PC-9 (cell line): ENCODE results near the gene TSC1. TPM values are rescaled to one million over a fixed set of nuclear protein-coding genes. Genes with fewer than 3 reads are reported as not detected.

Experiments used
- BruUV-seq: library from RNA; stranded (reverse); fragments of 400-500 nt; replicated peaks from 2 replicates; lab custom pipeline; 2021; lab: Mats Ljungman, UMichigan
- CTCF ChIA-PET: fragments of 300-600 bp; sonication (Branson Sonifier 250); formaldehyde crosslinking; loops from one replicate; lab custom pipeline; 2022; ENCODE audit warnings: antibody characterized with exemption; lab: Charles Lee
- POLR2A ChIA-PET: fragments of 300-600 bp; sonication (Branson Sonifier 250); formaldehyde crosslinking; loops from one replicate; lab custom pipeline; 2022; ENCODE audit warnings: antibody characterized with exemption; ENCODE audit not compliant: unreplicated experiment; lab: Charles Lee
- DNase-seq, 2 experiments: peaks; one replicate each; pipeline versions ENCODE4 v3.0.0 to v3.0.0-alpha.2; 2015 to 2022; ENCODE audit warnings: mixed read lengths in 1 of 2
- H2AFZ ChIP-seq: fragments of 200-600 bp; sonication (generic); 2 replicates; pipeline ENCODE4 v1.8.1; 2017; ENCODE audit warnings: antibody characterized with exemption
- H3F3A ChIP-seq: fragments of 200-600 bp; sonication (generic); 2 replicates; pipeline ENCODE4 v1.8.1; 2017; ENCODE audit warnings: antibody characterized with exemption, mild to moderate bottlenecking, low read depth; ENCODE audit not compliant: insufficient read depth
- H3K27ac ChIP-seq: fragments of 200-600 bp; sonication (generic); 2 replicates; pipeline ENCODE4 v1.6.1; 2016; ENCODE audit warnings: mixed run types
- H3K27me3 ChIP-seq: fragments of 200-600 bp; sonication (generic); 2 replicates; pipeline ENCODE4 v1.6.1; 2016; ENCODE audit warnings: low read depth, mixed run types; ENCODE audit not compliant: insufficient read depth
- H3K36me3 ChIP-seq: fragments of 200-600 bp; sonication (generic); 2 replicates; pipeline ENCODE4 v1.6.1; 2016; ENCODE audit warnings: low read depth, mixed run types
- H3K4me1 ChIP-seq: fragments of 200-600 bp; sonication (generic); replicated peaks from 2 replicates; pipeline ENCODE4 v1.6.1; 2016; ENCODE audit warnings: mixed run types; ENCODE audit not compliant: insufficient read depth
- H3K4me2 ChIP-seq: fragments of 200-600 bp; sonication (generic); 2 replicates; pipeline ENCODE4 v1.6.1; 2017; ENCODE audit warnings: mixed run types
- H3K4me3 ChIP-seq: fragments of 200-600 bp; sonication (generic); 2 replicates; pipeline ENCODE4 v1.6.1; 2016; ENCODE audit warnings: mixed run types
- H3K79me2 ChIP-seq: fragments of 200-600 bp; sonication (generic); 2 replicates; pipeline ENCODE4 v1.6.1; 2017; ENCODE audit warnings: low read depth, mixed run types
- H3K9me2 ChIP-seq: fragments of 200-600 bp; sonication (generic); 2 replicates; pipeline ENCODE4 v1.8.1; 2017; ENCODE audit warnings: mild to moderate bottlenecking; ENCODE audit not compliant: insufficient read depth
- H3K9me3 ChIP-seq: fragments of 200-600 bp; sonication (generic); 2 replicates; pipeline ENCODE4 v1.8.1; 2016; ENCODE audit warnings: low read depth; ENCODE audit not compliant: insufficient read depth
- H4K20me1 ChIP-seq: fragments of 200-600 bp; sonication (generic); 2 replicates; pipeline ENCODE4 v1.8.1; 2017; ENCODE audit not compliant: insufficient read depth
- CTCF ChIP-seq: fragments of 200-600 bp; sonication (generic); conservative IDR thresholded peaks from 2 replicates; pipeline ENCODE4 v1.6.1; 2017; ENCODE audit warnings: mixed run types, antibody characterized with exemption, mild to moderate bottlenecking, moderate library complexity
- EZH2 ChIP-seq: fragments of 200-600 bp; sonication (generic); IDR thresholded peaks from 2 replicates; pipeline ENCODE4 v1.8.0; 2017; ENCODE audit warnings: antibody characterized with exemption, low read depth
- intact Hi-C: fragments of 100-400 bp; cut with micrococcal nuclease; formaldehyde crosslinking; loops from one replicate; pipeline ENCODE4 v1.10.0; 2022; ENCODE audit not compliant: unreplicated experiment
- total RNA-seq: library from RNA; stranded (reverse); gene quantifications from 2 replicates; pipeline ENCODE4 v1.2.3, GENCODE V29; 2021

TSC1 gene
- total RNA-seq, 1 experiment from 2014 or later, result 61.0 TPM

GRCh38 chr9:132949709-132950108 lies 5.3 kb upstream of the TSC1 start:
- H3K4me1 ChIP-seq, result peaks cover 14% of the 10 kb centered on the region
- H3K27me3 ChIP-seq, result no peaks in the 10 kb centered on the region
- no peaks in the 10 kb centered on the region for H3K9me2 ChIP-seq
- peaks cover 7% of the 10 kb centered on the region; the same call in 1 of the 2 replicates for H3F3A ChIP-seq
- no peak overlapping the region for H2AFZ ChIP-seq
- ChIA-PET POLR2A (no interaction called here), CTCF (no interaction called here)
- TF ChIP-seq EZH2 (no peak), CTCF (no peak)
- no peak overlapping the region for H3K4me3 ChIP-seq
- H3K9me3 ChIP-seq, result no peaks in the 10 kb centered on the region
- no peak for DNase-seq
- H3K79me2 ChIP-seq, result no peaks in the 10 kb centered on the region
- BruUV-seq, result no TSS peak
- no peaks in the 10 kb centered on the region for H3K36me3 ChIP-seq
- no peak overlapping the region for H3K27ac ChIP-seq
- intact Hi-C loops, result no loop called here
- H3K4me2 ChIP-seq, result no peak overlapping the region
- H4K20me1 ChIP-seq, result no peaks in the 10 kb centered on the region

- Histone ChIP-seq H3K27me3 (no peaks in the 10 kb centered on the region), H3K9me2 (no peaks in the 10 kb centered on the region), H3K4me3 (no peak overlapping the region), H3K79me2 (peaks cover 8% of the 10 kb centered on the region), H3K9me3 (no peaks in the 10 kb centered on the region), H4K20me1 (no peaks in the 10 kb centered on the region), H3F3A (peaks cover 7% of the 10 kb centered on the region; the same call in 1 of the 2 replicates), H3K4me2 (no peak overlapping the region), H3K36me3 (no peaks in the 10 kb centered on the region), H3K27ac (no peak overlapping the region), H2AFZ (no peak overlapping the region), H3K4me1 (peaks cover 15% of the 10 kb centered on the region)
- DNase-seq, result no peak
- TF ChIP-seq CTCF (no peak), EZH2 (no peak)
- ChIA-PET CTCF (no interaction called here), POLR2A (no interaction called here)
- intact Hi-C loops, result no loop called here
- BruUV-seq, result no TSS peak
These were observed 4.2 kb upstream of the TSC1 start for GRCh38 chr9:132948482-132949050.

GRCh38 chr9:132947756-132948155 lies 3.3 kb upstream of the TSC1 start:
- no peaks in the 10 kb centered on the region for H4K20me1 ChIP-seq
- H3K4me3 ChIP-seq, result no peak overlapping the region
- H3K9me2 ChIP-seq, result no peaks in the 10 kb centered on the region
- H3K36me3 ChIP-seq, result no peaks in the 10 kb centered on the region
- BruUV-seq, result no TSS peak
- peaks cover 23% of the 10 kb centered on the region for H3K4me1 ChIP-seq
- H3F3A ChIP-seq, result peaks cover 7% of the 10 kb centered on the region; the same call in 1 of the 2 replicates
- no peaks in the 10 kb centered on the region for H3K9me3 ChIP-seq
- no peak overlapping the region for H3K4me2 ChIP-seq
- ChIA-PET CTCF (interaction anchor here (0.7 kb wide), 1 partner anchor 37 kb away, joined by 4 read pairs; no protein-coding TSS in a partner anchor), POLR2A (no interaction called here)
- DNase-seq, result no peak
- TF ChIP-seq EZH2 (no peak), CTCF (no peak)
- peaks cover 16% of the 10 kb centered on the region for H3K79me2 ChIP-seq
- intact Hi-C loops, result no loop called here
- no peak overlapping the region for H2AFZ ChIP-seq
- no peaks in the 10 kb centered on the region for H3K27me3 ChIP-seq
- no peak overlapping the region for H3K27ac ChIP-seq
